Gastroesophageal sphincter (tissue), 4 donors: ENCODE results near the gene PRKRA. TPM values are rescaled to one million over a fixed set of nuclear protein-coding genes. Genes with fewer than 3 reads are reported as not detected.

ENCODE experiments used
- ATAC-seq: fragments of 150-250 bp; one replicate; pipeline ENCODE4 v1.9.1; 2016; ENCODE audit warnings: mild to moderate bottlenecking, moderate library complexity
- H3K27ac ChIP-seq, 4 donors: fragments of 200-600 bp; sonication (generic) in 3 of 4; 1 replicate in 3 of 4; 2 replicates in 1 of 4; pipeline ENCODE4 v1.5.1; 2016 to 2019
- H3K27me3 ChIP-seq: fragments of 200-600 bp; sonication (generic); one replicate; pipeline ENCODE4 v1.5.1; 2019
- H3K36me3 ChIP-seq, 2 donors: fragments of 200-600 bp; sonication (generic); one replicate each; pipeline ENCODE4 v1.5.1; 2019; ENCODE audit warnings: control low read depth in 1 of 2
- H3K4me1 ChIP-seq, 3 donors: fragments of 200-600 bp; sonication (generic); 1 replicate in 2 of 3; 2 replicates in 1 of 3; pipeline ENCODE4 v1.5.1; 2016 to 2019; ENCODE audit warnings: control low read depth in 2 of 3
- H3K4me3 ChIP-seq, 2 donors: fragments of 200-600 bp; sonication (generic); one replicate each; pipeline ENCODE4 v1.5.1; 2019; ENCODE audit warnings: mild to moderate bottlenecking in 1 of 2, moderate library complexity in 1 of 2
- H3K9me3 ChIP-seq, 3 donors: fragments of 200-600 bp; sonication (generic); one replicate each; pipeline ENCODE4 v1.5.1; 2017 to 2019; ENCODE audit warnings: control low read depth in 2 of 3
- EP300 ChIP-seq: sonication (generic); formaldehyde crosslinking; IDR thresholded peaks from one replicate; pipeline ENCODE4 v1.6.1; 2017; ENCODE audit warnings: antibody characterized with exemption, mild to moderate bottlenecking
- POLR2A ChIP-seq, 2 donors: fragments of 450-650 bp; IDR thresholded peaks; one replicate each; pipeline ENCODE4 v1.6.1; 2017; ENCODE audit warnings: antibody characterized with exemption in 2 of 2, mild to moderate bottlenecking in 2 of 2, moderate library complexity in 1 of 2
- POLR2AphosphoS5 ChIP-seq: sonication (generic); formaldehyde crosslinking; IDR thresholded peaks from one replicate; pipeline ENCODE4 v1.6.1; 2017; ENCODE audit warnings: antibody characterized with exemption
- WGBS, 2 donors: methylation state at CpG; one replicate each; pipeline ENCODE4 v1.1.5; 2018; ENCODE audit warnings: low coverage in 1 of 2; 5-methylcytosine and 5-hydroxymethylcytosine counted together
- total RNA-seq, 4 donors: library from RNA; depleted of rRNA; stranded (reverse); fragments of >200 nt; gene quantifications; one replicate each; pipeline ENCODE4 v1.1.0, GENCODE V29; 2016
- TF ChIP-seq, protein P1 (sequence below), 4 experiments: fragments of 200-600 bp in 2 of 4; fragments of 450-650 bp in 2 of 4; sonication (generic) in 1 of 4; IDR thresholded peaks; one replicate each; pipeline ENCODE4 v1.5.1; 2017 to 2019; ENCODE audit warnings: antibody characterized with exemption in 4 of 4, mild to moderate bottlenecking in 2 of 4, moderate library complexity in 2 of 4

PRKRA gene
- total RNA-seq, 4 donors from 2014 or later = 72.2 to 89.9 (median 82.4) TPM

DNA sequence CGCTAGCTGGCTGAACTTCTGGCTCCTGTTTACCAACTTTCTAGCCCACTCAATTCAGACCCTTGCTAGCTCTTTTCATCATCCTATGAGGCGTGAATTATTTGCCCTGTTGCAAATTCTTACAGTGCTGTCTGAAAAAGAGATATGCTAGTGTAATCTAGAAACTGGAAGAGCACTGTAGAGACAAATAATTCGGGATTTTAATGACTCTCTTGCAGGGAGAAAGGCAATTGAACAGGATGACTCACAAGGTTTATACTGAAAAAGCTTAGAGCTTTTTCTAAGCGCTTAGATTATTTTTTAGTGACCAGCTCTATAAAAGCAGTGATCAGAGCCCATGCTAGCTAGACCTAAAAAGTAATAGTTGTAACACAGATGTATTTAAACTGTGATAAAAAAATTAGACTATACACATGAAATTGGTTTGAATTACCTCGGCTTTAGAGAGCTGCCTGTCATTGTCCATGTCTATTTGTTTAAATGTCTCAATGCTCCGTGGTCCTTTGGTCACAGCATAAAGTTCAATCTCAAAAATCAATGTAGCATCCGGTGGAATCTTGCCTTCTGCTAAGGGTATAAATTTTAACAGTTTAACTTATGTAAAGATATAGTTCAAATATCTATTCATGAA is 18.4 kb upstream of the PRKRA start:
- peaks cover 0 to 47% of the 10 kb centered on the region in 2 donors for H3K36me3 ChIP-seq
- H3K4me3 ChIP-seq = no peak overlapping the region
- TF ChIP-seq POLR2AphosphoS5 (no peak), EP300 (no peak), POLR2A (IDR thresholded peaks at IDR 0.05) (no peak)
- TF ChIP-seq, protein P1, sequence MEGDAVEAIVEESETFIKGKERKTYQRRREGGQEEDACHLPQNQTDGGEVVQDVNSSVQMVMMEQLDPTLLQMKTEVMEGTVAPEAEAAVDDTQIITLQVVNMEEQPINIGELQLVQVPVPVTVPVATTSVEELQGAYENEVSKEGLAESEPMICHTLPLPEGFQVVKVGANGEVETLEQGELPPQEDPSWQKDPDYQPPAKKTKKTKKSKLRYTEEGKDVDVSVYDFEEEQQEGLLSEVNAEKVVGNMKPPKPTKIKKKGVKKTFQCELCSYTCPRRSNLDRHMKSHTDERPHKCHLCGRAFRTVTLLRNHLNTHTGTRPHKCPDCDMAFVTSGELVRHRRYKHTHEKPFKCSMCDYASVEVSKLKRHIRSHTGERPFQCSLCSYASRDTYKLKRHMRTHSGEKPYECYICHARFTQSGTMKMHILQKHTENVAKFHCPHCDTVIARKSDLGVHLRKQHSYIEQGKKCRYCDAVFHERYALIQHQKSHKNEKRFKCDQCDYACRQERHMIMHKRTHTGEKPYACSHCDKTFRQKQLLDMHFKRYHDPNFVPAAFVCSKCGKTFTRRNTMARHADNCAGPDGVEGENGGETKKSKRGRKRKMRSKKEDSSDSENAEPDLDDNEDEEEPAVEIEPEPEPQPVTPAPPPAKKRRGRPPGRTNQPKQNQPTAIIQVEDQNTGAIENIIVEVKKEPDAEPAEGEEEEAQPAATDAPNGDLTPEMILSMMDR (IDR thresholded peaks at IDR 0.05) = no peak
- no peak overlapping the region for H3K27ac ChIP-seq
- H3K9me3 ChIP-seq = no peaks in the 10 kb centered on the region
- peaks cover 0 to 11% (median 0%) of the 10 kb centered on the region in 3 donors for H3K4me1 ChIP-seq
- no peak for ATAC-seq
- H3K27me3 ChIP-seq = no peaks in the 10 kb centered on the region
- WGBS, 2 donors = 88 to 92% methylated on average over 7 of the region's 7 CpGs

DNA sequence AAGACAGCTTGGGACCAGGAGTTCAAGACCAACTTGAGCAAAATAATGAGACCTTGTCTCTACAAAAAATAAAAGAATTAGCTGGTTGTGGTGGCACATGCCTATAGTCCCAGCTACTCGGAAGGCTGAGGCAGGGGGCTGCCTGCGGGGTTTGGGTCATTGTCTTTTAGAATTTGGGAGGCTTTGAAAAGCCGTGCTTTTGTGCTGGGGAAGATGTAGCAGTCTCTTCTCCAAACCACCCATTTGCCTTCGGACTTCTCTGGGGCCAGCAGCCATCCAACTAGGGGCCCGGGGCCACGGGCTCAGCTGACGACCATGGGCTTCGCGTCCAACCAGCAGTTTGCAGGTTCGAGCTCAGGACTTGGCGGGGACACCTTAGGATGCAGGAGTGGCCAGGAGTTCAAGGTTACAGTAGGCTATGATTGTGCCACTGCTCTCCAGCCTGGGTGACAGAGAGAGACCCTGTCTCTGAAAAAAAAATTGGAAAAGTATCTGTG is 6.5 kb upstream of the PRKRA start:
- Histone ChIP-seq H3K27ac (no peak overlapping the region), H3K9me3 (no peaks in the 10 kb centered on the region), H3K4me1 (no peaks in the 10 kb centered on the region), H3K36me3 (no peaks in the 10 kb centered on the region), H3K4me3 (no peak overlapping the region), H3K27me3 (no peaks in the 10 kb centered on the region)
- ATAC-seq = no peak
- TF ChIP-seq POLR2AphosphoS5 = no peak
- TF ChIP-seq, protein P1 (IDR thresholded peaks at IDR 0.05) = no peak
- WGBS, 2 donors = 89 to 91% methylated on average over 4 to 9 of the region's 11 CpGs

DNA sequence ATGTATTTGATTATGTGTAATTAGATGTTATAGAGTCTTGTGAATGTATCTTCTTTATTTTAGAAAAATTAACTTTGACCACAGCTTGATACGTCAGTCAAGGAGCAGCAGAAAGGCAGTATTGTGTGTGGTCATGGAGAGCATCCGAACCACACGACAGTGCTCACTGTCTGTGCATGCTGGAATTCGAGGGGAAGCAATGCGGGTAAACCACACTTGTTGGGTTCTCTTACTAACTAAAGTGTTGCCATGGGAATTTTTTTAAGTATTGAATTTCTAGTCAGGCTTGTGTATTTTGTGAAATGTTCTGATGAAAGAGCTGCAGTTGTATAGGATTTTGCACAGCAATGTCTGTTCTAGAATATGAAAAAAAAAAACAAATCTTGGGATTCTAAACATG is 5.0 kb upstream of the PRKRA start:
- WGBS, 2 donors = 84 to 93% methylated on average over 5 of the region's 5 CpGs

DNA sequence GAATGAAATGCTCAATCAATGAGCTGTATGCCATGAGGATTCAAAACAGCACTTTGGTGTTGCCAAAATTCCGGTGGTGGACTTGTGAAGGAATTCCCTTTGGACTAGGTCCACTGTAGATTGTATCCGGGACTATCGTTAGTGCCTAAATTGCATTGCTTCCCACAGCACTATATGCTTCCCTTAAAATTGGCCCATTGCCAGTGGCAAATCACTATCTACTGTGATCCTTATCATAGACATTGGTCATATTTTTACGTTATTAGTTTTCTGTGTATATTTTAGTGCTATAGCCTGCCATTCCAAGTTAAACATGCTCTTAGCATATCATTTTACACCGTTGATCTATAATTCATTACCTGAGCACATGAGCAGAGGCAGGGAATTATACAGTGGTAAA is 1.9 kb upstream of the PRKRA start:
- 53 to 60% methylated on average over 5 of the region's 5 CpGs for WGBS, 2 donors
- ATAC-seq = no peak
- no peak overlapping the region for H3K27ac ChIP-seq

More for the DNA sequence above, 5.0 kb upstream of the PRKRA start:
- ATAC-seq = no peak
- H3K27ac ChIP-seq = no peak overlapping the region
- TF ChIP-seq POLR2A (IDR thresholded peaks at IDR 0.05) (no peak), POLR2AphosphoS5 (no peak), EP300 (no peak)
- TF ChIP-seq, protein P1 (IDR thresholded peaks at IDR 0.05) = no peak
- H3K36me3 ChIP-seq = no peaks in the 10 kb centered on the region
- no peaks in the 10 kb centered on the region for H3K9me3 ChIP-seq
- no peaks in the 10 kb centered on the region for H3K27me3 ChIP-seq
- no peak overlapping the region for H3K4me3 ChIP-seq
- peaks cover 0 to 5% (median 0%) of the 10 kb centered on the region in 3 donors for H3K4me1 ChIP-seq

More for the DNA sequence above, 1.9 kb upstream of the PRKRA start:
- no peaks in the 10 kb centered on the region for H3K9me3 ChIP-seq
- no peaks in the 10 kb centered on the region for H3K27me3 ChIP-seq
- no peak overlapping the region for H3K4me3 ChIP-seq
- H3K36me3 ChIP-seq = peaks cover 0 to 6% of the 10 kb centered on the region in 2 donors
- peaks cover 3 to 31% (median 12%) of the 10 kb centered on the region in 3 donors for H3K4me1 ChIP-seq
- TF ChIP-seq POLR2A (IDR thresholded peaks at IDR 0.05) = no peak
- TF ChIP-seq EP300 = no peak
- TF ChIP-seq, protein P1 (IDR thresholded peaks at IDR 0.05) = no peak
- no peak for TF ChIP-seq POLR2AphosphoS5
